ENCODE results near the gene DOCK1. TPM values are rescaled to one million over a fixed set of nuclear protein-coding genes. Genes with fewer than 3 reads are reported as not detected.

The DOCK1 gene
- total RNA-seq, 1 experiment from 2014 or later = 82.2 TPM

DNA sequence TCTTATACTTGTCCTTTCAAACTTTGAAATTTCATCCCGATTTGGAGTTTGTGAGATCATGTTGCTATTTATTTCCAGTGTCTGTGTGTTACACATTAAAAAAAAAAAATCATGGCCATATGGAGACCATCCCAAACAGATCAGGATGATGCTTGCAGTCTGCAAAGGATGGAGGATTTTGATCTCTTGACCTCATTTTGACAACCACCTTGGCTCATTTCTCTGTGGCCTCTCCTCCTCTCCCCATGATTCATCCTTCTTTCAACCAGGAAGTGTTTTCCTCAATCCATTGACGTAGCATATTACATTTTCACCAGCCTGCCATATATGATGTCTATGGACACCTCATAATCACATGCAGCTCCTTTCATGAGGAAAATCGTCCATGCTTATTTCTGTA is 360.1 kb downstream of the DOCK1 start:
- Histone ChIP-seq H3K27me3 (replicated peaks; ENCODE audit: control insufficient read depth, insufficient read depth, low read length) (no peaks in the 10 kb centered on the region), H3K4me1 (no peaks in the 10 kb centered on the region), H3K4me3 (ENCODE audit: low read depth, low read length) (no peak overlapping the region), H3K36me3 (ENCODE audit: control insufficient read depth, insufficient read depth, low read length) (no peaks in the 10 kb centered on the region), H3K9me3 (no peaks in the 10 kb centered on the region)
- intact Hi-C loops (cut with micrococcal nuclease; ENCODE audit: unreplicated experiment) = no loop called here
- H3K4me3 Mint-ChIP-seq (ENCODE audit: unreplicated experiment) = no peak overlapping the region
- peaks cover 14% of the 10 kb centered on the region for H3K36me3 Mint-ChIP-seq (ENCODE audit: insufficient read depth, unreplicated experiment)
- TF ChIP-seq, protein P1, sequence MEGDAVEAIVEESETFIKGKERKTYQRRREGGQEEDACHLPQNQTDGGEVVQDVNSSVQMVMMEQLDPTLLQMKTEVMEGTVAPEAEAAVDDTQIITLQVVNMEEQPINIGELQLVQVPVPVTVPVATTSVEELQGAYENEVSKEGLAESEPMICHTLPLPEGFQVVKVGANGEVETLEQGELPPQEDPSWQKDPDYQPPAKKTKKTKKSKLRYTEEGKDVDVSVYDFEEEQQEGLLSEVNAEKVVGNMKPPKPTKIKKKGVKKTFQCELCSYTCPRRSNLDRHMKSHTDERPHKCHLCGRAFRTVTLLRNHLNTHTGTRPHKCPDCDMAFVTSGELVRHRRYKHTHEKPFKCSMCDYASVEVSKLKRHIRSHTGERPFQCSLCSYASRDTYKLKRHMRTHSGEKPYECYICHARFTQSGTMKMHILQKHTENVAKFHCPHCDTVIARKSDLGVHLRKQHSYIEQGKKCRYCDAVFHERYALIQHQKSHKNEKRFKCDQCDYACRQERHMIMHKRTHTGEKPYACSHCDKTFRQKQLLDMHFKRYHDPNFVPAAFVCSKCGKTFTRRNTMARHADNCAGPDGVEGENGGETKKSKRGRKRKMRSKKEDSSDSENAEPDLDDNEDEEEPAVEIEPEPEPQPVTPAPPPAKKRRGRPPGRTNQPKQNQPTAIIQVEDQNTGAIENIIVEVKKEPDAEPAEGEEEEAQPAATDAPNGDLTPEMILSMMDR (IDR thresholded peaks at IDR 0.05; ENCODE audit: insufficient read depth in 1 of 2, low read depth in 1 of 2, low read length in 1 of 2, severe bottlenecking in 1 of 2, unreplicated experiment in 1 of 2) = no peak
- DNase-seq = no peak
- no peaks in the 10 kb centered on the region for H3K4me1 Mint-ChIP-seq (ENCODE audit: low read depth, unreplicated experiment)
- H3K9me3 Mint-ChIP-seq (ENCODE audit: unreplicated experiment) = peaks cover 18% of the 10 kb centered on the region
- H3K27me3 Mint-ChIP-seq (ENCODE audit: insufficient read depth, unreplicated experiment) = no peaks in the 10 kb centered on the region
- no TSS peak for BruUV-seq (replicated peaks)
- H3K27ac Mint-ChIP-seq (ENCODE audit: unreplicated experiment) = no peak overlapping the region
- ChIA-PET CTCF (no interaction called here), POLR2A (no interaction called here)

DNA sequence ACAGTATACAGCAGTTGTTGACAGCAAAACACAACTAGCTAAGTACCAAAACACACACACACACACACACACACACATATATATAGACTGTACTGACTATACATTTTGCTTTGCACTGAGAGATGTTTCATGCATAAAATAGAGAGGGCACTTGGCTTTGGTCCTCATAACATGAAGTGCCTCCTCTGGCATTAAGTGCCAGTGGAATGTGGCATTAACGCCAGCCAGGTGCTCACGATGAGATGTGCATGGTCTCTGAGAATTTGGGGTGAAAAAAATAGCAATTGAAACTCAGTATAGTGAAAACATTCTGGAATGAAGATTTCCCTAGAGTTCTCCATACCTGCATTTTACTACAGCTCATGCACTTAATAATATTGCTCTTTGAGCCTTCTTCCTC is 361.2 kb downstream of the DOCK1 start:
- H3K36me3 Mint-ChIP-seq (ENCODE audit: insufficient read depth, unreplicated experiment) = peaks cover 6% of the 10 kb centered on the region
- no peak overlapping the region for H3K27ac Mint-ChIP-seq (ENCODE audit: unreplicated experiment)
- no peaks in the 10 kb centered on the region for H3K9me3 ChIP-seq
- H3K4me3 Mint-ChIP-seq (ENCODE audit: unreplicated experiment) = no peak overlapping the region
- ChIA-PET POLR2A (no interaction called here), CTCF (no interaction called here)
- H3K4me1 Mint-ChIP-seq (ENCODE audit: low read depth, unreplicated experiment) = no peaks in the 10 kb centered on the region
- TF ChIP-seq, protein P1 (IDR thresholded peaks at IDR 0.05; ENCODE audit: insufficient read depth in 1 of 2, low read depth in 1 of 2, low read length in 1 of 2, severe bottlenecking in 1 of 2, unreplicated experiment in 1 of 2) = no peak
- no peak overlapping the region for H3K4me3 ChIP-seq (ENCODE audit: low read depth, low read length)
- no peaks in the 10 kb centered on the region for H3K27me3 Mint-ChIP-seq (ENCODE audit: insufficient read depth, unreplicated experiment)
- intact Hi-C loops (cut with micrococcal nuclease; ENCODE audit: unreplicated experiment) = no loop called here
- peaks cover 9% of the 10 kb centered on the region for H3K9me3 Mint-ChIP-seq (ENCODE audit: unreplicated experiment)
- H3K36me3 ChIP-seq (ENCODE audit: control insufficient read depth, insufficient read depth, low read length) = no peaks in the 10 kb centered on the region
- H3K4me1 ChIP-seq = no peaks in the 10 kb centered on the region
- no peaks in the 10 kb centered on the region for H3K27me3 ChIP-seq (replicated peaks; ENCODE audit: control insufficient read depth, insufficient read depth, low read length)
- DNase-seq = no peak
- BruUV-seq (replicated peaks) = no TSS peak

DNA sequence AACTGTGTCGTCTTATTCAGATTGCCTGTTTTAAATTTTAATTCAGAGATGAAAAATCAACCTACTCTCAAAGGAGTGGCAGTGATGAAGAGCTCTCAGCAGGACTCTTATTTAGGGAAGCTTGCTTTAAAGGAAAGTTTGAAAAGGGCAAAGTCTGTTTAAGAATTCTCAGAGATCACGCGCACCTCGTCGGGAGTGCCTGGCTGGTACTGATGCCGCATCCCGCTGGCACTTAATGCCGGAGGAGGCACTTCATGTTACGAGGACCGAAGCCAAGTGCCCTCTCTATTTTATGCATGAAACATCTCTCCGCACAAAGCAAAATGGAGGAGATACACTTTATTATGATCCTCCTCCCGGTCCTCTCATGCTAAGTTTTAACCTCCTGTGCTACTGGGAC is 362.2 kb downstream of the DOCK1 start:
- intact Hi-C loops (cut with micrococcal nuclease; ENCODE audit: unreplicated experiment) = no loop called here
- POLR2A ChIA-PET = no interaction called here
- no peaks in the 10 kb centered on the region for H3K9me3 ChIP-seq
- H3K27me3 ChIP-seq (replicated peaks; ENCODE audit: control insufficient read depth, insufficient read depth, low read length) = no peaks in the 10 kb centered on the region
- no peaks in the 10 kb centered on the region for H3K4me1 ChIP-seq
- peaks cover 5% of the 10 kb centered on the region for H3K36me3 Mint-ChIP-seq (ENCODE audit: insufficient read depth, unreplicated experiment)
- no peak overlapping the region for H3K4me3 ChIP-seq (ENCODE audit: low read depth, low read length)
- no peak overlapping the region for H3K27ac Mint-ChIP-seq (ENCODE audit: unreplicated experiment)
- H3K4me3 Mint-ChIP-seq (ENCODE audit: unreplicated experiment) = no peak overlapping the region
- H3K4me1 Mint-ChIP-seq (ENCODE audit: low read depth, unreplicated experiment) = no peaks in the 10 kb centered on the region
- H3K36me3 ChIP-seq (ENCODE audit: control insufficient read depth, insufficient read depth, low read length) = no peaks in the 10 kb centered on the region
- no peaks in the 10 kb centered on the region for H3K27me3 Mint-ChIP-seq (ENCODE audit: insufficient read depth, unreplicated experiment)
- TF ChIP-seq, protein P1 (IDR thresholded peaks at IDR 0.05; ENCODE audit: insufficient read depth in 1 of 2, low read depth in 1 of 2, low read length in 1 of 2, severe bottlenecking in 1 of 2, unreplicated experiment in 1 of 2) = no peak
- peaks cover under 1% of the 10 kb centered on the region for H3K9me3 Mint-ChIP-seq (ENCODE audit: unreplicated experiment)
- CTCF ChIA-PET = no interaction called here
- BruUV-seq (replicated peaks) = no TSS peak
- no peak for DNase-seq
